OCI-LY1 (cell line): ENCODE data around the gene RFC2.

ENCODE experiments used
- EZH2 ChIP-seq: fragments of 200-600 bp; sonication (generic), shearing (Covaris generic); IDR thresholded peaks from 2 replicates; pipeline ENCODE4 v1.8.0; 2017; ENCODE audit warnings: borderline replicate concordance, mixed run types, mild to moderate bottlenecking, antibody characterized with exemption, low read length, moderate library complexity, mixed read lengths
- TF ChIP-seq, protein P1 (sequence below): fragments of 200-600 bp; sonication (generic), shearing (Covaris generic); IDR thresholded peaks from 2 replicates; pipeline ENCODE4 v1.5.1; 2017; ENCODE audit warnings: mild to moderate bottlenecking, antibody characterized with exemption, low read length, moderate library complexity, mixed read lengths

DNA sequence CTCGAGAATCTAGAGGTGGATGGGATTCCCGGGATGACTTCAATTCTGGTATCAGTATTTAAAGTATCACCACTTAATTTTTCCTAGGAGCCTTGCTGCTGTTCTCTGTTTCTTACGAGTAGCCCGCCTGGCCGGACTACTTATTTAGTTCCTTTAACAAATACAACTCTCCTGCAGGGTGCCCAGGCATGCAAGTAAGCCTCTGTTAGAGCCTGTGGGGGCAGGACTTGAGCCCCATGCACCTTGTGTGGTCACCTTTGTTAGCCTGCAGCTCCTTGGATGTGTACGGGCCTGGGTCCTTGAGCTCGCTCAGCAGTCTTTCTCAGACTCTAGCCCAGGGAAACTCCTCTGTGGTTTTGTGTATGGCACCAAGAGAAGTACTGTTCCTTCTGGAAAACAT is 63.9 kb downstream of the RFC2 start:
- TF ChIP-seq, protein P1, sequence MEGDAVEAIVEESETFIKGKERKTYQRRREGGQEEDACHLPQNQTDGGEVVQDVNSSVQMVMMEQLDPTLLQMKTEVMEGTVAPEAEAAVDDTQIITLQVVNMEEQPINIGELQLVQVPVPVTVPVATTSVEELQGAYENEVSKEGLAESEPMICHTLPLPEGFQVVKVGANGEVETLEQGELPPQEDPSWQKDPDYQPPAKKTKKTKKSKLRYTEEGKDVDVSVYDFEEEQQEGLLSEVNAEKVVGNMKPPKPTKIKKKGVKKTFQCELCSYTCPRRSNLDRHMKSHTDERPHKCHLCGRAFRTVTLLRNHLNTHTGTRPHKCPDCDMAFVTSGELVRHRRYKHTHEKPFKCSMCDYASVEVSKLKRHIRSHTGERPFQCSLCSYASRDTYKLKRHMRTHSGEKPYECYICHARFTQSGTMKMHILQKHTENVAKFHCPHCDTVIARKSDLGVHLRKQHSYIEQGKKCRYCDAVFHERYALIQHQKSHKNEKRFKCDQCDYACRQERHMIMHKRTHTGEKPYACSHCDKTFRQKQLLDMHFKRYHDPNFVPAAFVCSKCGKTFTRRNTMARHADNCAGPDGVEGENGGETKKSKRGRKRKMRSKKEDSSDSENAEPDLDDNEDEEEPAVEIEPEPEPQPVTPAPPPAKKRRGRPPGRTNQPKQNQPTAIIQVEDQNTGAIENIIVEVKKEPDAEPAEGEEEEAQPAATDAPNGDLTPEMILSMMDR: no peak
- TF ChIP-seq EZH2: no peak
